ENCODE results near the gene TENM3.

- TF ChIP-seq EZH2 (optimal IDR thresholded peaks at IDR 0.05; ENCODE audit: low read depth, low read length), result no peak
- no peak for TF ChIP-seq CTCF (IDR thresholded peaks at IDR 0.05; ENCODE audit: low read length)
- no peak for TF ChIP-seq EZH2phosphoT487 (IDR thresholded peaks at IDR 0.05; ENCODE audit: low read length)
Measured at GRCh38 chr4:182325397-182325796, 82.2 kb downstream of the TENM3 start.

All from MM.1S (cell line).